ENCODE measurements around the gene RBKS.
A peak's percentile ranks its signal among the peaks of the same experiment; 100 is the strongest.
"Not testable (repeated sequence)": the region's sequence is repeated elsewhere in the genome, so short reads cannot be mapped to it uniquely, and the experiment has no call there.

Gene RBKS

GRCh38 chr2:27904405-27904665 is 14.1 kb upstream of the RBKS start:
- DNase-seq = peak; percentile 86

GRCh38 chr2:27903649-27904404 is 13.6 kb upstream of the RBKS start:
- DNase-seq = peak; percentile 58

- DNase-seq = no peak
Measured at GRCh38 chr2:27903018-27903417, 12.8 kb upstream of the RBKS start.

GRCh38 chr2:27902098-27902497 is 11.9 kb upstream of the RBKS start:
- no peak for DNase-seq

GRCh38 chr2:27901234-27901633 is 11.0 kb upstream of the RBKS start:
- peak; percentile 65 for DNase-seq

- DNase-seq = no peak
Measured at GRCh38 chr2:27897717-27898116, 7.5 kb upstream of the RBKS start.

GRCh38 chr2:27893006-27893405 is 2.8 kb upstream of the RBKS start:
- DNase-seq = no peak

- DNase-seq = no peak
Measured at GRCh38 chr2:27891673-27892105, 1.5 kb upstream of the RBKS start.

GRCh38 chr2:27890924-27891672 is 911 bp upstream of the RBKS start:
- peak; percentile 87 for DNase-seq

GRCh38 chr2:27889774-27890145 is 427 bp downstream of the RBKS start:
- peak; percentile 26 for DNase-seq

GRCh38 chr2:27888790-27889189 is 1.4 kb downstream of the RBKS start:
- no peak for DNase-seq

- no peak for DNase-seq
Measured at GRCh38 chr2:27887830-27888229, 2.4 kb downstream of the RBKS start.

- no peak for DNase-seq
Measured at GRCh38 chr2:27887111-27887510, 3.1 kb downstream of the RBKS start.

- DNase-seq = no peak
Measured at GRCh38 chr2:27886322-27886721, 3.9 kb downstream of the RBKS start.

- DNase-seq = no peak
Measured at GRCh38 chr2:27885661-27886060, 4.5 kb downstream of the RBKS start.

GRCh38 chr2:27885234-27885633 is 5.0 kb downstream of the RBKS start:
- DNase-seq = no peak

GRCh38 chr2:27884601-27885000 is 5.6 kb downstream of the RBKS start:
- no peak for DNase-seq

- not testable (repeated sequence) for DNase-seq
Measured at GRCh38 chr2:27882584-27882922, 7.6 kb downstream of the RBKS start.

GRCh38 chr2:27881815-27882583 is 8.2 kb downstream of the RBKS start:
- DNase-seq = not testable (repeated sequence)

- no peak for DNase-seq
Measured at GRCh38 chr2:27878825-27879224, 11.4 kb downstream of the RBKS start.

GRCh38 chr2:27875089-27875881 is 14.9 kb downstream of the RBKS start:
- DNase-seq = no peak

GRCh38 chr2:27873091-27873490 is 17.1 kb downstream of the RBKS start:
- DNase-seq = no peak

GRCh38 chr2:27871802-27872201 is 18.4 kb downstream of the RBKS start:
- peak; percentile 97 for DNase-seq

Data from hematopoietic multipotent progenitor cell treated with erythropoietin and hydrocortisone succinate and interleukin-3 and kit ligand, for 6 days (in vitro differentiated cells).